Urinary bladder (tissue), 4 donors: ENCODE measurements around the gene KCNIP4. TPM values are rescaled to one million over a fixed set of nuclear protein-coding genes. Genes with fewer than 3 reads are reported as not detected.
A peak's percentile ranks its signal among the peaks of the same experiment; 100 is the strongest.

Experiments used
- DNase-seq: peaks from one replicate; pipeline ENCODE4 v3.0.0-alpha.2; 2015; ENCODE audit errors: extremely low spot score
- H3K27ac ChIP-seq: one replicate; pipeline ENCODE4 v1.5.1; 2013; ENCODE audit warnings: low read depth, mild to moderate bottlenecking, moderate library complexity
- H3K36me3 ChIP-seq: one replicate; pipeline ENCODE4 v1.6.1; 2013; ENCODE audit warnings: mild to moderate bottlenecking, moderate library complexity; ENCODE audit not compliant: insufficient read depth
- H3K4me1 ChIP-seq: one replicate; pipeline ENCODE4 v1.6.1; 2013; ENCODE audit warnings: mild to moderate bottlenecking, moderate library complexity; ENCODE audit not compliant: insufficient read depth
- H3K4me3 ChIP-seq: one replicate; pipeline ENCODE4 v1.5.1; 2013; ENCODE audit warnings: low read depth, low read length
- WGBS: extraction: QIAGEN DNeasy Blood & Tissue Kit; methylation state at CpG from one replicate; pipeline ENCODE4 v1.1.7; 2013; 5-methylcytosine and 5-hydroxymethylcytosine counted together
- polyA plus RNA-seq: library from polyadenylated mRNA; stranded (reverse); fragments of 200-250 nt; gene quantifications from one replicate; pipeline ENCODE4 v1.2.3, GENCODE V29; 2013
- total RNA-seq: library from RNA; depleted of rRNA; stranded (reverse); fragments of >200 nt; gene quantifications from one replicate; pipeline ENCODE4 v1.2.3, GENCODE V29; 2014
- donor health status: healthy with polysubstance abuse.
- donor health status: healthy.

Gene KCNIP4
- total and polyA plus RNA-seq, 2 donors: 4.9 to 23.5 TPM

DNA sequence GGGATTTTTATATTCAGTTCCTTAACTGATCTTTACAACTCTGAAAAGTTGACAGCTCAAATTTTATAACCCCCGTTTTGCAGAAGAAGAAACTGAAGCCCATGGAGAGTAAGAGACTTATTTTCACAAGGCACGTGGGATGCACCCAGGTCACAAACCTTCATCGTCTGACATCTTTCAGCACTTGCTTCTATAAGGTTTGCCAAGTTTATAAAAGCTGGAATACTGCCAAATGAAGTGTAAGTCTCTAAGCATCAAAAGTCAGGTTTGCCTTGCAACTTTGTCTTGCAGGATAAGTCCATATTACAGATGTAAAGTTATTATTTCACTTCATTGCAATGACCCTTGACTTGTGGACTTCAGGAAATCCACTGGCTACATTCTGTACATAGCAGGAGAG is 6.3 kb upstream of the KCNIP4 start:
- H3K27ac ChIP-seq: no peak overlapping the region
- no peaks in the 10 kb centered on the region for H3K36me3 ChIP-seq
- DNase-seq: peak; percentile 39
- 23% methylated on average over 3 of the region's 3 CpGs for WGBS
- H3K4me3 ChIP-seq: no peak overlapping the region
- H3K4me1 ChIP-seq: no peaks in the 10 kb centered on the region

DNA sequence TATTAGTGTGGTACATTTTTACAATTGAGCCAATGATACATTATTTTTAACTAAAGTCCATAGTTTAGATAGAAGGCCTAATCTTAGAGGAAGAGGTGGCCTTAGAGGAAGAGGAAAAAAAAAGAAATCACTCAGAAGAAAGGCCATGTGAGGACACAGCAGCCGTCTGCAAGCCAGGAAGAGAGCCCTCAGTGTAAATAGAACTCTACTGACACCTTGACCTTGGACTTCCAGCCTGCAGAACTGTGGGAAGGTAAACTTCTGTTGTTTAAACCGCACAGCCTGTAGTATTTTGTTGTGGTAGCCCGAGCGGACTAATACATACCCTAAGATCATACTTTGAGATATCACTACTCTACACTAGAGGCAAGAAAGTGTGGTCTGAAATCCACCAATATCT is 5.1 kb upstream of the KCNIP4 start:
- Histone ChIP-seq H3K27ac (no peak overlapping the region), H3K4me1 (no peaks in the 10 kb centered on the region), H3K36me3 (no peaks in the 10 kb centered on the region), H3K4me3 (no peak overlapping the region)
- 64% methylated on average over 4 of the region's 4 CpGs for WGBS
- DNase-seq: no peak

DNA sequence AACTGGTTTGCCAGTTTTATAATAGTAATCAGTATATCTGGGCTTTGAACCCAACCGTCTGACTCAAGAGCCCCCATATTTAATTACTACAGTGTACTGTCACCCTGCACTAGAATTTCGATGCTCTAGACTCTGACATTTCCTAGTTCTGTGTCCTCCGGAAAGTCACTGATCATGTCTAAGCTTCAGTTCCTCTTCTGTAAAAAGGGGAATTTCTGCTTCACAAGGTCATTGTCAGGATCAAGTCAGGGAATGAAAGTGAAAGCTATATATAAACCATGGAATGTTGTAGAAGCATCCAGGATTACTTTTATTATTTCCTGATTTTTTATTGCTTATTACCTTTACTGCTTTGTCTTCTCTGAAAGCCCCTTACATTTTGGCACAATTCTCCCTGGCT is 4.0 kb upstream of the KCNIP4 start:
- no peak for DNase-seq
- Histone ChIP-seq H3K27ac (no peak overlapping the region), H3K36me3 (no peaks in the 10 kb centered on the region), H3K4me3 (no peak overlapping the region), H3K4me1 (no peaks in the 10 kb centered on the region)
- 68% methylated on average over 3 of the region's 3 CpGs for WGBS

DNA sequence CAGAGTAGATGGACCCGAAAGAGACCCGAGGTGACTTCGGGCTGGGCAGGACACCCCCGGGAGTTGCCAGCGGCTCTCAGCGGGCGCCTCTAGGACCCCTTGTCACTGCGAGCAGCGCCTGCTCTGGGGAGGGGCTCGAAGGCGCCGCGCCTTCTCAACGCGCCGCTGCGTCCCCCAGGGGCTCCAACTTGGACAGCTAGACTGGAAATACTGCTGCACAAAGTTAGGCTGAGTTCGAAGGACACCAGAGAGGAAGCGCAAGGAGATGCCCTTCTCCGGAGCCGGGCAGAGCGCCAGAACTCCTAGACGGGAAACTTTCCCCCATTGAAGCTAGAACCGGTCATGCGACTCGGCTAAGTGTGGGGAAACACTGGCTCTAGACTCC is 493 bp upstream of the KCNIP4 start:
- H3K4me3 ChIP-seq: peak overlapping the region; percentile 29
- DNase-seq: no peak
- WGBS: 3% methylated on average over 26 of the region's 26 CpGs
- H3K4me1 ChIP-seq: no peaks in the 10 kb centered on the region
- no peak overlapping the region for H3K27ac ChIP-seq
- no peaks in the 10 kb centered on the region for H3K36me3 ChIP-seq

DNA sequence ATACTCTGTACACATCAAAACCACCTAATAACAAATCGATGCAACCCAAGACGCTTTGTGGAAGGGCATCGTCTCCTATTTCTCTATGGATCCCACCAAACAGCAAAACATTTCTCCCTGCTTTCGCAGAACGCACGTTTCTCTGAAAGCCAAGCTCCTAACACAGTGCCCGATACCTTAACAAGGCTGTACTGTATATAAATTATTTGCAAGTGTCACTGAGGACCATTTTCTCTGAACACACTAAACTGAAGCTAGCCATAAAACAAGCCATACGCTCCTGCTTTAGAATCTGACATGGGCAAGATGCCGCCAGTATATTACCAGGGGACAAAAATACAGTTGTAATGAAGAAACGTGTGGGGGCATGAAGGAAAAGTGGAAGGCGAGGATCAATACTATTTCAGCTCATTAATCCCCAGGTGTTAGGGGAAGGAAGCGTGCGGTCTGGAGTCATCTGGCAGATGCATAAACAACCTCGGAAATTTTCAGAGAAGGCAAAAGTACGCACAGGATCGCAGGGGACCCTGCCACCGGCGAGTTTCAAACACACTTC is 703 bp downstream of the KCNIP4 start:
- H3K27ac ChIP-seq: no peak overlapping the region
- 21% methylated on average over 18 of the region's 18 CpGs for WGBS
- DNase-seq: no peak
- no peaks in the 10 kb centered on the region for H3K4me1 ChIP-seq
- no peaks in the 10 kb centered on the region for H3K36me3 ChIP-seq
- H3K4me3 ChIP-seq: no peak overlapping the region

DNA sequence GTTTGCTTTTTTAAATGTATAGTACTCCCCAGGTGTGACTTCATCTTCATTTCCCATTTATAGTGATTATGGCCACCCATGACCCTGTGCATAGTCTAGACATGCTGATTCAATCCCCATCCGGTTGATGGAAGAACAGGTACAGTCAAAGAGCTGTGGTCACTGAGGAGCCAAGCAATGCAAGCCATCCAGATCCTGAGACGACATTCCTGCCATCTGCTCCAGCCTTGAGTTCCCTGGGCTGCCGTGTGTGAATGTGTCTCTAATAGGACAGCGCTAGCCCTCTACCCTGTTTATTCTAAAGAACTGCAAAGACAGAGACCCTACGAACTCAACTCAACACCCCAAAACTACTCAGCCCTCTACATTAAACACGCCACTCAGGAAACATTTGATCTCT is 1.7 kb downstream of the KCNIP4 start:
- 80% methylated on average over 6 of the region's 6 CpGs for WGBS
- H3K27ac ChIP-seq: no peak overlapping the region
- H3K4me1 ChIP-seq: no peaks in the 10 kb centered on the region
- no peak for DNase-seq
- no peaks in the 10 kb centered on the region for H3K36me3 ChIP-seq
- no peak overlapping the region for H3K4me3 ChIP-seq

DNA sequence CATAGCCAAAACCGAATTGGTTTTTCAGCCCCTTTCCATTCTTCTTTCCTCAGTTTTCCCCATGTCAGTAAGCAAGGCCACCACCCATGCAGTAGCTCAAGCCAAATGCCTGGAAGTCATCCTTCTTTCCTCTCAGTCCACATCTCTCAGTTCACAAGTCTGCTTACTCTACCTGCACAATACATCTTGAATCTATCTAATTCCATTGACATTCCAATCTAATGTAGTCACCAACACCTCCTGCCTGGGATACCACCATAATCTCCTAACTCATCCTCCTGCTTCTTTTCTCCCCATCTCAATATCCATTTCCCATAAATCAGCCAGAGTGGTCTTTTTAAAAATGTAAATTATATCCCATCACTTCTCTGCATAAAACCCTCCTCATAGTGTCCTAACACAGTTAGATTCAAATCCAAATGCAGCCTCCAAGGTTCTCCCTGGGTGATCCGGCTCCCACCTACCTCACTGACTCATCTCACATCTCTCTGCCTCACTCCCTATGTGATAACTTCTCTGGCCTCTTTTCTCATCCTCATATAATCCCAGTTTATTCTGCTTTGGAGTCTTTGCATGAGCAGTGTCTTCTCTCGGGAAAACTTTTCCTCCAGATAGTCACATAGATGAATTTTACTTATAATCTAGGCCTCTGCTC is 26.9 kb downstream of the KCNIP4 start:
- Histone ChIP-seq H3K4me3 (no peak overlapping the region), H3K4me1 (no peaks in the 10 kb centered on the region), H3K36me3 (no peaks in the 10 kb centered on the region), H3K27ac (no peak overlapping the region)
- no peak for DNase-seq
- WGBS: 55% methylated on average over 3 of the region's 3 CpGs

DNA sequence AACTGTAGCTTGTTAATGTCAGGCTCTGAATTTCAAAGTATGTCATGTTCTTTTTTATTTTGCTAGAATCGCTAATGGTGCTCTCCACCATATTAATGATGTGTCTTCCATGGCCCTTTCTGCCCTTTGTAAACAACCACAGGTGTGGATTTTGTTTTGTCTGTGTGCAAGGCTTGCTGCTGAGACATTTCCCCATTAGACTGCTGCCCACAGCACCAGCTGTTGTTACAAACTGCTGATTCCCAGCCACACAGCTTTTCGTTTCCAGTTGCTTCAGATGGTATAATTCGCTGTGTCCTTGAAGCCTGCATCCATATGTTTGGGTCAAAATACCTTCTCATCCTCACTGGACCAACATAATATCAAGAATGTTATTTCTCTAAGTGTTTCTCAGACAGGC is 32.8 kb downstream of the KCNIP4 start:
- no peak for DNase-seq
- WGBS: 86% methylated on average over 3 of the region's 3 CpGs
- H3K36me3 ChIP-seq: no peaks in the 10 kb centered on the region
- no peak overlapping the region for H3K4me3 ChIP-seq
- H3K27ac ChIP-seq: no peak overlapping the region
- no peaks in the 10 kb centered on the region for H3K4me1 ChIP-seq

DNA sequence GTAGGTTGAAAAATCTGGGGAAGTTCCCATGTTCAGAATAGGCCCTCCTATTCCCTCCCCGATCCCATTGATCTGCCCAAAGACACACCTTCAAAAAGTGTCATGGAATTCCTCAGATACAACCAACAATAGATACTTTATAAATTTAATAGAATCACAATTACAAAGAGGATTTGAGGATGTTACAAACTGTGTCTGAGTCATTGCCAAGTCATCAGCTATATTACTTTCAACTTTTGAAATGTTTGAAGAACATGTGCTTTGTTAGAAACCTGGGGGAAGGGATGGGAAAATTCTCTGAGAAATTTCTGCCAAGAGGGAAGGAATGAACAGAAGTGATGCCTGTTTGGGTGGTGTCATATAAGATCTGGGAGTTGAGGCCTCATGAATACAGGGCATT is 46.7 kb downstream of the KCNIP4 start:
- no peak overlapping the region for H3K27ac ChIP-seq
- whole genome bisulfite sequencing: 90% methylated on average over 1 of the region's 1 CpG
- no peaks in the 10 kb centered on the region for H3K4me1 ChIP-seq
- H3K36me3 ChIP-seq: no peaks in the 10 kb centered on the region
- no peak for DNase-seq
- H3K4me3 ChIP-seq: no peak overlapping the region

DNA sequence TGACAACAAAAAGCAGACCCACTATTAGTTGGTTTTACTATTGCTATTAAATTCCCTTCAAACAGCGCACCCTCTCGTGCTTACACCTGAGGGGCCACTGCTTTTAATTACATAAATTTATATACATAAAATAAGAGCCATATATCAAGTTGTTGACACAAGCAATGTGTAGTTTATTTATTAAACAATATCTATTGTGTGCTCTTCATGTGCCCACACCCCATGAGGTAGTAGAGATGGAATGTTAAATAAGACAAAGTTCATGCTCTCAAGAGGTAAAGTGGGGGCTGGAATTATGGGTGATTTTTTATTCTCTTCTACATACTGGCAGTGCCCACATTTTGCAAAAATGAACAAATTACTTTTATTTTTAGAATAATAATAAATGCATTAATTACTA is 47.3 kb downstream of the KCNIP4 start:
- no peaks in the 10 kb centered on the region for H3K4me1 ChIP-seq
- no peak for DNase-seq
- no peak overlapping the region for H3K27ac ChIP-seq
- WGBS: 49% methylated on average over 2 of the region's 2 CpGs
- H3K4me3 ChIP-seq: no peak overlapping the region
- no peaks in the 10 kb centered on the region for H3K36me3 ChIP-seq

DNA sequence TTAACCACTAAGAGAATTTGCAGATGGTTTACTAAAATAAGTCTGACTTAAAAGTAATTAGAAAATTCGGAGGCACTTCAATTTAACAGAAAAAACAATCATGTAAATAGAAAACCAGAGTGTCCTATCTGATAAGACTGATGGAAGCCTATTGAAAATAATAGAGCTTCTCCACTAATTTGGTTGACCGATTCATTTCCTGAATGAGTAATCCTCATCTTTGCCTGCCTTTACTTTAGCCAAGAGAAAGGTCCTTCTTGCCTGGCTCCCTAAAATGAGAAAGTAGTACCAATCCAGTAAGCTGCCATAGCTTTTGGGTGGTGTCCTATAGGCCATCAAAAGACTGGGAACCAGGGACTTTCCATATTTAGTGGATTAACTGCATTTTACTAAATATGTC is 48.4 kb downstream of the KCNIP4 start:
- WGBS: 82% methylated on average over 2 of the region's 2 CpGs
- Histone ChIP-seq H3K36me3 (no peaks in the 10 kb centered on the region), H3K27ac (no peak overlapping the region), H3K4me1 (no peaks in the 10 kb centered on the region), H3K4me3 (no peak overlapping the region)
- DNase-seq: no peak

DNA sequence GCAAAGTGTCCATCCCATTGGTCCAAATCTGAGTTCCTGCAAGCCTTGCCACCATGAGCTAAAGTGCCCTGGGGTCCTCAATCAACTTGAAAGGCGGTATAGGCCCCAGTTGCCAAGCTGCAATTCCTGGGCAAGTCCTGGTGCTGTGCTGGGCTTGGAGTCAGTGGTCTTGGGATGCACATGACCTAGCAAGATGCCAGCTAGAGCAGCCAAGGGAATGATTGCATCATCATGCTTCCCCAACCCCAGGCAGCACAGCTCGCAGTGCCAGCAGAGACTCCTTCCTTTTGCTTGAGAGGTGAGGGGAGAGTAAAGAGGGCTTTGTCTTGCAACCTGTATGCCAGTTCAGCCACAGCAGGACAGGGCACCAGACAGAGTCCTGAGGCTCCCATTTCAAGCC is 50.5 kb downstream of the KCNIP4 start:
- H3K4me3 ChIP-seq: no peak overlapping the region
- no peaks in the 10 kb centered on the region for H3K36me3 ChIP-seq
- no peak for DNase-seq
- 84% methylated on average over 2 of the region's 2 CpGs for WGBS
- H3K27ac ChIP-seq: no peak overlapping the region
- no peaks in the 10 kb centered on the region for H3K4me1 ChIP-seq

DNA sequence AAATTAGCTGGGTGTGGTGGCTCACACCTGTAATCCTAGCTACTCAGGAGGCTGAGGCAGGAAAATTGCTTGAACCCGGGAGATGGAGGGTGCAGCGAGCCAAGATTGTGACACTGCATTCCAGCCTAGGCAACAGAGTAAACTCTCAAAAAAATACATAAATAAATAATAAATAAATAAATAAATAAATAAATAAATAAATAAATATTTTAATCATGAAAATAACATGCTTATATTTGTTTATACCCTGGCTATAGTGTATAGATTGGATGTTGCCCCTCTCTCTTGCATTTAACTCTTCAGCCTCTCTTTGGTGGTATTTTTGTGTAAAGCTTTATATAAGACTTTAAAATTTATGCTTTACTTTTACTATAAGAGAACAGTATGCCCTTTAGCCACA is 51.8 kb downstream of the KCNIP4 start:
- no peak for DNase-seq
- Histone ChIP-seq H3K27ac (no peak overlapping the region), H3K36me3 (no peaks in the 10 kb centered on the region), H3K4me3 (no peak overlapping the region), H3K4me1 (no peaks in the 10 kb centered on the region)
- WGBS: 94% methylated on average over 2 of the region's 2 CpGs

DNA sequence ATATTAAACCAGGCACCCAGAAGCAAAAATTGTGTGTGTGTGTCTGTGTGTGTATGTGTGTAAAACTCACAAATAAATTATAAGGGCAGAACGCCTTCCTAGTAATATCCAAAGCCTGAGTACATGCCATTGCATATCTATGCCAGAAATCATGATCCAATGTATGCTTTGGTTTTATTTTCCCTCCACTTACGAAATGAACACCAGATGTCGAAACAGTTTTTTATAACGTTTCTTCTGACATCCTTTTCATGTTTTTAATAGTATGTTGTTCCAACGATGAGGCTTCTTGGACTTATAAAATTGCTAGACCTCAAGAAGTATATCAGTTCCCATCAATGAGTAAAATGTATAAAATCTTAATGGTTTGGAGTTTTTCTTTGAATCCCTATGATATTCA is 55.4 kb downstream of the KCNIP4 start:
- Histone ChIP-seq H3K27ac (no peak overlapping the region), H3K4me3 (no peak overlapping the region), H3K36me3 (no peaks in the 10 kb centered on the region), H3K4me1 (no peaks in the 10 kb centered on the region)
- 42% methylated on average over 5 of the region's 5 CpGs for WGBS
- DNase-seq: no peak

DNA sequence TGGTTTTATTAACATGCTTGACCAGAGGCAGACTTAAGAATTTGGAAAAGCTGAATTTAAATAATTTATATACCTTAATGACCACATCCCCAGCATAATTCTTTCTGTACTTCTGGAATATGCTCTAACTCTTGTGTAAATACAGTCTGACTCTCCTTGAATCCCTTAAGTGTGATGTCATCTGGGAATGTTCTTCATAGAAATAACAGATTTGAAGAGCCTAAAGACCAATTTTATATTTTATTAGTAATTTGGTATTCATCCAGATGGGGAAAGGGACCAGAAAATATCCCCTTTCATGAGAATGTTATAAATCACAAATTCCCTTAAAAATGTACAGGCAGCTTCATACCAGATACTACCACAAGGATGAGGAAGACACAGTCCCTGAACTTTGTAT is 58.3 kb downstream of the KCNIP4 start:
- no peak overlapping the region for H3K4me3 ChIP-seq
- H3K4me1 ChIP-seq: no peaks in the 10 kb centered on the region
- H3K27ac ChIP-seq: no peak overlapping the region
- no peak for DNase-seq
- H3K36me3 ChIP-seq: no peaks in the 10 kb centered on the region
